GM19351 (cell line): Measurements from ENCODE around the gene METAP1D.
"Not testable (repeated sequence)": the region's sequence is repeated elsewhere in the genome, so short reads cannot be mapped to it uniquely, and the experiment has no call there.

Experiments used
- ATAC-seq: cut with Tn5 transposase; IDR thresholded peaks from one replicate; pipeline ENCODE4 v1.9.1; 2021; ENCODE audit warnings: mild to moderate bottlenecking, moderate library complexity; ENCODE audit not compliant: unreplicated experiment

The METAP1D gene

DNA sequence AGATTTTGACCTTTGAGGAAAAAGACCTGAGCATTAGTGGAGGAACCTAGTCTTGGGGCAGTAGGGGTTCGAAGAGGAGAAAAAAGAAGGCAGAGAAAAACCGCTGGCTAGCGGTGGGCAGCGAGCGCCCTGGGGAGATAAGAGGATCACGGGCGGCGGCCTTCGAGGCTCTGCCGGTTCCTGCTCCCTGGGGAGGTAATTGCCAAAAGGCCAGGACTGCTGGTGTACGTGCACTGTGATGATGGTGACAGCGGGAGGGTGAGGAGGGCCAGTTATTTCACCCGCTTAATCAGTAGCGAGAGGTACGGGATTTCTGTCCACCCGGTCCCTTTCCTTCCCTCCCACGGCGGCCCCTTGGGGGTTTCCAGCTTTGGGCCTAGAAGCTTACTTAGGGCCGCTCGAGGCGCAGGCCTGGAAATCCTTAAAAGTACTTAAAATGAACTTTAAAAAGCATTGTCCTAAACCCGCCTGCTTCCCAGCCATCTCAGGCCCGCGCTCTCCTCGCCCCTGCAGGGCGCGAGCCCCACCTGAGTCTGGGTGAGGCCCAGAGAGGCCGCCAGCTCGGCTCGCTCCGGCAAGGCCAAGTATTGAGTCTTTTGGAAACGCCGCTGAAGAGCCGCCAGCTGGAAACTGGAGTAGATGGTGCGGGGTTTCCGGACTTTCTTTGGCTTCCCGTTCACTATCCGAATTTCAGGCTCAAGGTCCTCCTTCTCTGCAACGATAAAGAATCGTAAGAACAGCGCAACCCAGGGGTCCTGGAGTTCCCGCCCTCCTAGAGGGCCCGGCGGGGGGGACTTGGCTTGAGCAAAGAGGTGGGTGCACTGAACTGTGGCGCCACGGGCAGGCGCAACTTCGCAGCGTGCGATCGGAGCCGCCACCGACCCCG is 101.4 kb downstream of the METAP1D start:
- no peak for ATAC-seq

DNA sequence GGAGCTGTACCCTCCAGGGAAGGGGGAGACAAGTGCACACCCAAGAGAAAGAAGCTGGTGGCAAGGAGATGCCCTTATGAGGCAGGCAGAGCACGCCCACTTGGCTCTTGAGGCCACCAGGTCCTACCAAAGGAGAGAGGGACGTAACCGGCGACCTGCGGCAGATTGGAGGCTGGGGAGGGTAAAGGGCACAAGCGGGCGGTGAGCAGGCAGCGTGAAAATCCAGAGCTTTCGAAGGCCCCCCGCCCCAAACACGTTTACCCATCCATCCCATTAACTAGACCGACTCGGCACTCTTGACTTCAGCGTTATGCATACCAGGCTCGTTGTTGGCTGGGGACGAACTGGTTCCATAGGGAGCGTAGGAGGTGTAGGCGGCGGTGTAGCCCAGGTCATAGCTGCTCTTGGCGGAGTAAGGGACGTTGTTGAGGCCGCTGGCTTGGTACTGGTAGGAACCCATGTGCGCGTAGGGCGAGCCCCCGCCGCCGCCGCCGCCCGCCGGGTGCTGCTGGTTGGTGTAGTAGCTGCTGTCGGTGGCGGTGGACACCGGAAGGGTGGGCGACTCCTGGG is 102.2 kb downstream of the METAP1D start:
- no peak for ATAC-seq

DNA sequence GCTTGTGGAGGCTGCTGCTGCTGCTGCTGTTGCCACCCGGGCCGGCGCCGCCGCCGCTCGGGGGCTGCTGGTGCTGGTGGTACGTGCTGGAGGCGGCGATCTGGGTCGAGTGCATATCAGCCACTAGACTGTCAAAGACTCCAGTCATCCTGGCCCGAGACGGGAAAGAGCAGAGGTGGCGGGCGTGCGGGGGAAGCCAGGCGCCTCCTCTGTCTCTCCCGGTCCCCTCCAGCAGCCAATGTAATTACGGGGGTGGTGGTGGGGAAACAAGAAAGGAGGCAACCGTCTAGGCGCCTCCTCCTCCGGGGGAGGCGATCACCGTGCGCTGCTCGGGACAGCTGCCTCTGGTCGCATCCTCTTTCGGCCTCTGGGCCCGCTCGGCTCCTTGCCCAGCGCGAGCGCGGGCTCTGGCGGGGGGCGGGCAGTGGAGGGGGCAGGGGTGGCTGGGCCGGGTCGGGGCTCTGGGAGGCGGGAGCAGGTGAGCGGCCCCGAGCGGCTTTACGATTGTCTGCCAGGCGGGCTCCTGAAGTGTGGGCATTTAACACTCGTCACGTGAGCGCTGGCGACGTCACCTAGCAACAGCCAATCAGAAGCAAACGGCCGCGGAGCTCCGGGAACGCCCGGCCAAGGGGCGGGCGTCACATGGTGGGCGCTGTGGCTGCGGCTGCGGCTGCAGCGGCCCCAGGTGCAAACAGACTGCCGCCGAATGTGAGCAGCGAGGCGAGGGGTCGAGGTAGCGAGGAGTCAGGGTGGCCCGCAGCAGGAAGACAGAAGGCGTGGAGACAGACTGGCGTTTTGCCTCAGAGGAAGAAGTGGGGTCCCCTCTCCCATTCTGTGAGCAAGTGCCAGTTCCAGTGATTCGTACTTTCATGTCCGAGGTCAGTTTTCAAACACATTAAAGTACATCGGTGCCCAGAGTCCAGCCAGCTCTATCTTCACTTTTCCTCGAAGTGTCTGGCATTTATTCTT is 102.9 kb downstream of the METAP1D start, which contains the start of gene DLX2:
DLX2 (minus strand) TSS at position 510 of the 969 bp plus-strand sequence; CDS start at position 148, 362 bp downstream.
- peak; percentile 74 for ATAC-seq

DNA sequence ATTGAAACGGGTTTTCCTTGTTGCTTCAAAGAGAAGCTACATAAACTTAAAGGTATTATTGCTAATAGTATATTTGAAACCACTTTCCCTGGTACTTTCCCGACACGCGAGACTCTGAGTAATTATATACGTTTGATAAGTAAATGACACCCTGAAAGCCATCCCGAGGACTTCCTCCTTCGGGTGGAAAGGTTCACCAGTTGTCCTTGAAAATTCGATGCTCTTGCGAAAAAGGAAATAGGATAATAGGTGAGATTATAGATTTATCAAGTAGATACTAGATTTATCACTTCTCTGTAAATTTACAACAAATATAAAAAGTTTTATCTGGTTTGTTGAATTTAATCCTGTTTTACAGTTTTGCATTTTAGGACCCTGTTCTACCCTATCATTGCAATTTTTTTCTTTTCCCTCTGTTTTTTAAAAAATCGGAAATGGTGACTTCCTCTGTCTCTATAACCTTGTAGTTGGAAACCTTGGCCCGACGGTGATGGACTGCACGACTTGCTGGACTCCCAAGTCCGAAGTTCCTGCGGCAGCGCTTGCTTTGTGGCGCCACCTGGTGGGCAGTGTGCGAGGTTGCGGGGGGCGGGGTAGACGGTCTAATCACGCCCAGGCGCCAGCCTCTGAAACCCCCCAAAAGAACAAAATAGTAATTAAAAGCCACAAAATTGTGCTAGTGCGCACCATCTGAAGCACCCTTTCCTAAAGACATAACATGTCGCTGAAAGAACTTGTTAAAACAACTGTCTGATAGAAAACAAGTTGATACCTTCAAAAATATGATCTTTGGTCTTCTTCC is 103.9 kb downstream of the METAP1D start:
- no peak for ATAC-seq

DNA sequence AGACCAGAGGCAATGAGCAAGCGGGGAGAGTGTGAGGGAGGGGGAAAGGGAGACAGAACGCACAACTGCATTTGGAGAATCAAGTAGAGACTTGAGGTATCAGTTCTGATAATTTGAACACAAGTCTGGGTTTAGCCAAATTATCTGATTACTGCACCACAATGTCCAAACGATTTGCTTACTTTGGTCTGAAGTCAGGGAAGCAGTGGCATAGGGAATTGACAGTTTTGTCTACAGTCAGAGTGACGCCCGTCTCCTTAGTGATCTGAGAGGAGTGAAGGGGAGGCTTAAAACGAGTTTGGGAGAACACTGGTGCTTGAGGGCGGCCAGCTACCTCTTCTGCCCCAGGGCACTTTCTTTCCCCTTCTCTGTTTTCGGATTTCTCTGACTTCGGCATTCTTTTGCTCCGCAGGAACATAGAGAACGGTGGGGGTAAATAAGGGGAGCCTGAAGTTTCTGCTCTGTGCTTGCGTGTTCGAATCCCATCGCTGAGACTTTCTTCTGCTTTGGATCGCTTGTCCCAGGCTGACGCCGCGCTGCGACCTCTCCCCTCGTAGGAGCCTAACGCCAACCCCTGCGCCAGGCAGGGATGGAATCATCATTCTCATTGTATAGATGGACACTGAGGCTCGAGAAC is 105.8 kb downstream of the METAP1D start:
- ATAC-seq = no peak

DNA sequence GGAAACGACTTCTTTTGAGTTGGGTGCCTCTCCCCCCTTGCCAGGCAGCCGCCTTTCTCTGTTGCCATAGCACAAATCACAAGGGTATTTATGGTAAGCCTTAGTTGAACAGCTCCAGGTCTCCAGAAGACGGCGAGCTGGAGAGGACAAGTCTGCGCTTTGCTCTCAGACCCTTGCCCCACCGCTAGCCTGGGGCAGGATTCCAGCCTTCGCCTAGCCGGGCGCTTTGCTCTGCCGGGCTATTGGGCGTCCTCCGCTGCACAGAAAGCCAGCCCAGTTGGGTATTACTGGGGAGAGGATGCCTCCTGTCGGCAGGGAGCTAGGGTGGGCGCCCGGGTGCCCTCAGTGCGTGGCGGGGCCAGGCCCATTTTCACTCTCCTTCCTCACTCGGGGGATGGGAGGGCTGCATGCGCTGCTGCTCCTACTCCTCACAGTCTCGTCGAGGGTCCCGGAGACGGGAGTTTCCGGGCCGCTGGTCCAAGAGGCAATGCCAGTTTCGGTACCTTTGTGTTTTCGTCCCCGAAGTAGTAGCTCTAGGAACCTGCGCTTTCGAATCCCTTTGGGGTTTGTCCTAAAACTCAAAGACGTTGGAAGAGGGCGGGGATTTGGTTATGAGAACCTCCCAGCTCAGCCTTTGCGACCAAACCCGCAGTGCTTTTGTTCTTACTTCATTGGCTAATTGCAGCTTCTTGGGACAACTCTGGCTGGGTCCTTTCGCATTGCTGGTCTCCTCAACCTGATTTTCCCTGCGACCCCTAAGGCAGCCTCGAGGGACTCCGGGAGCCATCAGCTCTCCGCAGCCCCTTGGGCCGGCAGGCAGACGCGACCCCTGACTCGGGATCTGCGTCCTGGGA is 106.6 kb downstream of the METAP1D start:
- no peak for ATAC-seq

DNA sequence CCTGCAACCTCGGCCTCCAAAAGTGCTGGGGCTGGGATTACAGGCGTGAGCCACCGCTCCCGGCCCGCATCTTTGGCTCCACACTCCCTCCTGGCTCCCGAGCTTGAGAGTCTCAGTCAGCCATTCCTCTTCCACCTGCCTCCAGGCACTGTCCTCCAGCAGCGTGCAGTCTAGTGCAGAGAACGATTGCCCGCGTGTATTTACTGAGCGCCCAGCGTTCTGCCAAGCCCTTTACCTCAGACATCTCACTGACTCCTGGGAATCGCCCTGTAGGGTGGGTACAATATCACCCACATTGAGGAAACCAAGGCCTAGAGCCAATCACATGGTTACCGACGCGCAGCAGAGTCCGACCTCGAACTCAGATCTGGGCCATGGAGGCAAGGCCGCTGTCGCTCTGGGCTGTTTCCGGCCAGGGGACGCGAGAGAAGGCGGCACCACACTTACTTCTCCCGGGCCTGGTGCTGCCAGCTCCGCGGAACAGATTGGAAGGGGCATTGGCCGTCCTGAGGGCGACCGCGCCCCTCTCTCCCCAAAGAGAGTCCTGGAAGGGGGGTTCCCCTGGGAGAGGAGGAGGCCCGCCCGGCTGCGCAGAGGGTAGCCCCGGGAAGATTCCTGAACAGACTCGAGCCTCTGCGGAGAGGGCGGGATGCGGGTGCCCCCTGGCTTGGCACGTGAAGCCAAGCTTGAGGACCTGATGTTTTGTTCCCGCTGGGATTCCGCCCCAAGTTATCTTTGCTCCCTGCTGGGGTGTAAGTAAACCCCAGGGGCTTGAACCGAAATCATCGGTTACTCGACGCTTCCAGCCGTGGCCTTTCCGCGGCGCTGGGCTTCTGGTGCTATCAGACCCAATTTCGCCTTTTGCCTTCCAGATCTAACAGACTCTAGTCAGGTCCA is 108.2 kb downstream of the METAP1D start:
- no peak for ATAC-seq

DNA sequence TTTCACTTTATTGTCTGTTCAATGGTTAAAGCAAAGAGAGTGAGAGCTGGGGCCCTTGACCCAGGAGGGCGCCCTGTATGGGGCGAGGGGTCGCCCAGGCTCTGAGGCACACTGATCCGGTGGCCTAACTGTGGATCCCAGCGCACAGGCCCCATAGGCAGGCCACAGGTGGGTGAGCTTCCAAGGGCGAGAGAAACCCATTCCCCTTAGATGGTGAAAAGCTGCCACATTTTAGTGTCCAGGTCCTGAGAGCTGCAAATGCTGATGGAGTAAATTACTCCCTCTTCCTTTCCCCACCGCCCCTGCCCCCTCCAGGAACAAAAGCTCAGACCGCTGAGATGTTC is 108.8 kb downstream of the METAP1D start:
- ATAC-seq = no peak

DNA sequence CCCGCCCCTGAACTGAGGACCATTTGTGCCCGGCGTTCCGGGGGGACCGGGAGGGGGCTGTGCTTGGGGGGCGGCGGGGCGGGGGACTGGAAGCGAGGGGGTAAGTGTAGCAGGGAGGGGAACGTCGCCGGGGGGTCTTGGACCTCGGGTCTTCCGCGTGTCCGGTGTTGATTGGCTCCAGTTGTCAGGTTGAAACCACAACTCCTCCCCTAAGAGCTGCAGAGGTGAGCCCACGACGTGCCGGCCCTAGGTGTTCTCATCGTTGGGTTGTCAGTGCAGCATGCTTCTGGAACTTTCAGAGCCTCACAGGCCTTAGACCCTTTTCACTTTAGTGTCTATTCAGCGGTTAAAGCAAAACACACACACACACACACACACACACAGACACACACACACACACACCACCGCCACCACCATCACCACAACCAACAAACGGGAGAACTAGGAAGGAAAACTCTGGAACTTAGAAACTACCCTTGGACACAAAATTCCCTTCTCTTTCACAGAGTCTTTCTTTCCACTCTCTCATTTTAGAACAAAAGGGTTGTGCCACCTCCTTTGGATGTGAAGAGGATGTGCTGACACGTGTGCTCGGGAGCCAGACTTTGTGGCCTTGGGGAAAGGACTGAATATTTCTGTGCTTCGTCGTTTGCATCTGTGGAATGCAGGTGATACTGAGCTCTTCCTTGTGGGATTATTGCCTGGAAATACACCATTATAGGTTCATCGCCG is 109.7 kb downstream of the METAP1D start:
- no peak for ATAC-seq

DNA sequence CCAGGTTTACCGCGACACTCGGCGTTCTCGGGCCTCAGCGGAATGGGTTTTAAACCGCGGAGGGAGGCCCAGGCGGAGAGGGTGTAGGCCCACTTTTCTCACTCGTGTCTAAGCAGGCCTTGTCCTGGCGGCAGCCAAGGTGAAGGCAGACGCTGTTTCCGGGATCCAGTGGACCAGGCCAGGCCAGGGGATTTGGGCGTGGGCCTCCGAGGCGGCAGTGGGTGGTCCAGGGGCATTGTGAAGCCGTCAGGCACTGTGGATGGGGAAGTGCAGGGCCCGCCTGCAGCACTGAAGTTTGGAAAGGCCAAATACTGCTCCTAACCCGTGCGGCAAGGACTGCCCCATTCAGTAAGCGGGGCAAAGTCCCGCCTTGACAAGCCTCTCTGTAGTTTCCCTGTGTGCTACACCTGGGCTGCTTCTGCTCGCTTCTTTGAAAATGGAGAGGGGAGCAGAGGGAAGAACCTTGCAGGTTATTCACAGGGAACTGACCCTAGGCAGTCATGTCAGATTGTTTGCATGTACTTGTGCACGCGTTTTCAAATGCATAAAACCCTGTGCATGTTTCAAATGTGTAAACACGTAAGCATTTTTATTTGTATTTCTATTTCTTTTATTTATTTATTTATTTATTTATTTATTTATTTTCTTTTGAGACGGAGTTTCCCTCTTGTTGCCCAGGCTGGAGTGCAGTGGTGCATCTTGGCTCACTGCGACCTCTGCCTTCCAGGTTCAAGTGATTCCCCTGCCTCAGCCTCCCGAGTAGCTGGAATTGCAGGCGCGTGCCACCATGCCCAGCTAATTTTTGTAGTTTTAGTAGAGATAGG is 110.4 kb downstream of the METAP1D start:
- ATAC-seq = no peak

DNA sequence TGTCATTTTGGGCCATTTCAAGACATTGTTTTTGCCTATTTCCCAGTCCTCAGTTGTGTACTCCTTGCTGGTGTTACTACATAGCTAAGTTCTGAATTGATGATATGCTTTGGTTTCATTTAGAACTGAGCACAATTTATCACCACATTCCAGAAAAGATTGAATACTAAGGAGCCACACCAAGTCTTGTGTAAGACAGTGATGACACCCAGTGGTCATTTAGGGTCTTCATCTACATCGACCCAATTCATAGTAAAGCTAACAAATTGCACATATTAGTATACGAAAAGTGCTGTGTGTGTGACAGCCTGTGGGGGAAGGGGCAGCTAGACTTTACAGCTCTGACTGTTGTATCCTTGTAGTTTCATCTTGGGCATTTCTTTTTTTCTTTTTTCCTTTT is 113.9 kb downstream of the METAP1D start:
- no peak for ATAC-seq

DNA sequence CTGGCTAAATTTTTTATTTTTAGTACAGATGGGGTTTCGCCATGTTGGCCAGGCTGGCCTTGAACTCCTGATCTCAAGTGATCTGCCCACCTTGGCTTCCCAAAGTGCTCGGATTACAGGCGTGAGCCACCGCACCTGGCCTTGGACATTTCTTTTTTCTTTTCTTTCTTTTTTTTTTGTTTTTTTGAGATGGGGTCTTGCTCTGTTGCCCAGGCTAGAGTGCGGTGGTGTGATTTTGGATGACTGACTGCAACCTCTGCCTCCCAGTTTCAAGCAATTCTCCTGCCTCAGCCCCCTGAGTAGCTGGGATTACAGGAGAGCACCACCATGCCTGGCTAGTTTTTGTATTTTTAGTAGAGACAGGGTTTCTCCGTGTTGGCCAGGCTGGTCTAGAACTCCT is 114.4 kb downstream of the METAP1D start:
- not testable (repeated sequence) for ATAC-seq

DNA sequence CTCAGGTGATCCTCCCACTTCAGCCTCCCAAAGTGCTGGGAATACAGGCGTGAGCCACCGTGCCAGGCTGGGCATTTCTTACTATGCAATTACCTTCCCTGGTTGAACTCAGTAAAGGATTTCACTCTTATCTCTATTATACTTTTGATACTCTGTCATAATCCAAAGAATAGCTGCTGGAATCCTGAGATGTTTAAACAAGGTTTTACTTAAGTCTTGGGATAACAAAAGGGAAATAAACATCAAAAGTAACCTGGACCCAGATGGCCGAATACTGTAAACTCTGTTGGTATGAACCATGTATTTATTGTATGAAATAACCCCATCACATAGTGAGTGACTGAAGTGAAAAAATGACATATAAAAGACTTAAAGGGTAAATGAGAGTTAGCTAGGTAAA is 114.8 kb downstream of the METAP1D start:
- no peak for ATAC-seq

DNA sequence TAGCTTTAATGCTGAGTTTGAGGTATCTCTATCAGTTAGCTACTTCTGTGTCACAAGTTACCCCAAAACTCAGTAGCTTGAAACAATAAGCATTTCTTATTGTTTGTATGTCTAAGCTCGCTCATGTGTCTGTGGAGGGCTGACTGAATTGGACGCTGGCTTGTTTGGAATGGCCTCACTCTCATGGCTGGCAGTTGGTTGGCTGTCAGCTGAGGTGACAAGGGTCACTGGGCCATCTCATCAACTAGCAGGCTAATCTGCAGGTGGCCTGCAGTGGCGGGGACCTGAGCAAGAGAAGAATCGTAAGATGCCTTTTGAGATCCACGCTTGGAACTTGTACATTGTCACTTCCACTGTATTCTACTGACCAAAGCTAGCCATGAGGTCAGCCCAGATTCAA is 116.4 kb downstream of the METAP1D start:
- ATAC-seq = no peak

DNA sequence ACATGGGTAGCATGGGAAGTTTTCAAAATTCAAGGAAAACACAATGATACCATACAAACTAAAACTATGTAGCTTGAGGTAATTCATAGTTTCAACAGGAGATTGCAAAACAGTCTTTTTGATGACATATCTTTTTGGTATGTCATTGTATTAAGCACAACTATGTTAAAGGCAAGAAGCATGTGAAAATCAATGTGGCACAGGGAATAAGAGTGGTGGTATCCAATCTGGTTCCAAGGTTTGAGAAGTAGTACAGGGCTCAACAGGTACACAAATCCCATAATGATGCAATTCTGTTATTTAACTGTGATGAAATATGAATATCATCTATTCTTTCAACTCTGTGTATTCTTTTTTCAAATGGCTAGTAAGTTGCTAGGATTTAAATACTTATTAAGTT is 119.3 kb downstream of the METAP1D start:
- no peak for ATAC-seq

DNA sequence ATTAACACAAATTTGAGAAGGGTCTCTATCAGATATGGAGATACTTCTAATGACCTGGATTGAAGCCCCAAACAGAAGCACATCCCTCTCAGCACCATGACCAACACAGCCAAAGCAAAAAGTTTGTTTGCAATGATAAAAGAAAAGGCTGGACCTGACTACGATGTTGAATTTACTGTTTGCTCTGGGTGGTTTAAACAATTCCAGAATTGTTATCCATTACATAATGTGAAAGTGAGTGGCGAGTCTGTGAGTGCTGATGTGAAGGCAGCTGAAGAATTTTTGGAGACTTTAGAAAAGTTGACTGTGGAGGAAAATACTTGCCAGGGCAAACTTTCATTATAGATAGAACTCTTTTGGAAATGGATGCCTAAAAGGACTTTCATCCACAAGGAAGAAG is 120.4 kb downstream of the METAP1D start:
- ATAC-seq = no peak

DNA sequence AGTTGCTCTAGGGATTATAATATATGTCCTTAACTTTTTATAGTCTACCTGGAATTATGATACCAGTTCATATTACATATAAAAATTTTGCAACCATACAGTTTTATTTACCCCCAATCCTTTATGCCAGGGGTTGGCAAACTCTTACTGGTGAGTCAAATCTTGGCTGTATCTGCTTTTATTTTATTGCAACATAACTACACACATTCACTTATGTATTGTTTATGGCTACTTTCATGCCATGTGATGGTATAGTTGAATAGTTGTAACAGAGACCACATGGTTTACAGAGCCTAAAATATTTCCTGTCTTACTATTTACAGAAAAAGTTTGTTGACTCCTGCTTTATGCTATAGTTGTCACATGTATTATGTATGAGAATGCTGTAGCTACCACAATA is 128.7 kb downstream of the METAP1D start:
- no peak for ATAC-seq
